PC-3 (cell line): ENCODE data around the gene SCRG1. TPM values are rescaled to one million over a fixed set of nuclear protein-coding genes. Genes with fewer than 3 reads are reported as not detected.

ENCODE experiments used
- ATAC-seq: fragments of 200-7000 bp; cut with Tn5 transposase; 2 replicates; pipeline ENCODE4 v1.9.1; 2020; ENCODE audit warnings: mild to moderate bottlenecking, moderate library complexity
- BruUV-seq: library from RNA; stranded (reverse); fragments of 400-500 nt; replicated peaks from 2 replicates; lab custom pipeline; 2021; lab: Mats Ljungman, UMichigan
- CTCF ChIA-PET: fragments of 300-600 bp; sonication (Branson Sonifier 250); formaldehyde crosslinking; loops from one replicate; lab custom pipeline; 2022; ENCODE audit warnings: antibody characterized with exemption; lab: Charles Lee
- POLR2A ChIA-PET: fragments of 300-600 bp; sonication (Branson Sonifier 250); formaldehyde crosslinking; loops from one replicate; lab custom pipeline; 2022; ENCODE audit warnings: antibody characterized with exemption; ENCODE audit not compliant: unreplicated experiment; lab: Charles Lee
- DNase-seq: peaks from one replicate; pipeline ENCODE4 v3.0.0-alpha.2; 2015
- H2AFZ ChIP-seq: fragments of 300-600 bp; sonication (generic); 2 replicates; pipeline ENCODE4 v1.6.0; 2016; ENCODE audit warnings: antibody characterized with exemption, low read length
- H3F3A ChIP-seq: fragments of 300-600 bp; sonication (generic); one replicate; pipeline ENCODE4 v1.6.0; 2017; ENCODE audit warnings: antibody characterized with exemption, low read length, control low read depth, mild to moderate bottlenecking; ENCODE audit not compliant: unreplicated experiment
- H3K27ac ChIP-seq: fragments of 300-600 bp; sonication (generic); 2 replicates; pipeline ENCODE4 v1.5.1; 2016; ENCODE audit warnings: mild to moderate bottlenecking, low read length
- H3K27me3 ChIP-seq: fragments of 300-600 bp; sonication (generic); 2 replicates; pipeline ENCODE4 v1.6.1; 2016; ENCODE audit warnings: low read length, mixed read lengths
- H3K36me3 ChIP-seq: fragments of 300-600 bp; sonication (generic); 2 replicates; pipeline ENCODE4 v1.6.1; 2016; ENCODE audit warnings: low read depth, mixed run types, low read length, mixed read lengths
- H3K4me1 ChIP-seq: fragments of 300-600 bp; sonication (generic); 2 replicates; pipeline ENCODE4 v1.5.1; 2016; ENCODE audit warnings: low read length; ENCODE audit not compliant: insufficient read depth
- H3K4me2 ChIP-seq: fragments of 300-600 bp; sonication (generic); 2 replicates; pipeline ENCODE4 v1.6.0; 2016; ENCODE audit warnings: low read length
- H3K4me3 ChIP-seq: fragments of 300-600 bp; sonication (generic); 2 replicates; pipeline ENCODE4 v1.5.1; 2016; ENCODE audit warnings: mild to moderate bottlenecking, low read length, mixed read lengths
- H3K79me2 ChIP-seq: fragments of 300-600 bp; sonication (generic); 2 replicates; pipeline ENCODE4 v1.6.1; 2017; ENCODE audit warnings: low read length, mixed read lengths
- H3K9ac ChIP-seq: fragments of 300-600 bp; sonication (generic); 2 replicates; pipeline ENCODE4 v1.6.0; 2016; ENCODE audit warnings: mild to moderate bottlenecking, low read length
- H3K9me2 ChIP-seq: fragments of 300-600 bp; sonication (generic); replicated peaks from 2 replicates; pipeline ENCODE4 v1.6.1; 2016; ENCODE audit warnings: mixed run types, low read length, mixed read lengths
- H3K9me3 ChIP-seq: fragments of 300-600 bp; sonication (generic); 2 replicates; pipeline ENCODE4 v1.6.1; 2016; ENCODE audit warnings: low read length, mixed read lengths
- H4K20me1 ChIP-seq: fragments of 300-600 bp; sonication (generic); 2 replicates; pipeline ENCODE4 v1.6.1; 2016; ENCODE audit warnings: low read length, mixed read lengths
- CTCF ChIP-seq: fragments of 300-600 bp; sonication (generic); conservative IDR thresholded peaks from 2 replicates; pipeline ENCODE4 v1.5.1; 2017; ENCODE audit warnings: antibody characterized with exemption, low read depth, mild to moderate bottlenecking, low read length
- EZH2 ChIP-seq: fragments of 300-600 bp; sonication (generic); IDR thresholded peaks from one replicate; pipeline ENCODE4 v1.6.1; 2017; ENCODE audit warnings: antibody characterized with exemption, mild to moderate bottlenecking, low read length; ENCODE audit not compliant: unreplicated experiment
- EZH2phosphoT487 ChIP-seq: fragments of 300-600 bp; sonication (generic); IDR thresholded peaks from 2 replicates; pipeline ENCODE4 v1.6.1; 2018; ENCODE audit warnings: mild to moderate bottlenecking, antibody characterized with exemption, low read length, borderline replicate concordance
- intact Hi-C: fragments of 100-400 bp; cut with micrococcal nuclease; formaldehyde crosslinking; loops from 2 replicates; pipeline ENCODE4 v1.9.0; 2023
- total RNA-seq: library from RNA; depleted of rRNA; stranded (reverse); fragments of >200 nt; gene quantifications from 2 replicates; pipeline ENCODE4 v1.2.3, GENCODE V29; 2014

SCRG1 gene
- total RNA-seq, 1 experiment from 2014 or later, result not detected

- Histone ChIP-seq H3K4me3 (no peak overlapping the region), H3K79me2 (no peaks in the 10 kb centered on the region), H3K27ac (no peak overlapping the region), H3K27me3 (no peaks in the 10 kb centered on the region), H3K4me2 (no peak overlapping the region), H3K4me1 (no peaks in the 10 kb centered on the region), H2AFZ (no peak overlapping the region), H3K36me3 (no peaks in the 10 kb centered on the region), H3F3A (no peaks in the 10 kb centered on the region), H3K9me3 (no peaks in the 10 kb centered on the region), H3K9ac (no peak overlapping the region), H3K9me2 (no peaks in the 10 kb centered on the region), H4K20me1 (no peaks in the 10 kb centered on the region)
- intact Hi-C loops, result no loop called here
- TF ChIP-seq EZH2phosphoT487, result no peak
- no peak for TF ChIP-seq CTCF
- TF ChIP-seq EZH2, result no peak
- CTCF ChIA-PET, result no interaction called here
- no TSS peak for BruUV-seq
- no peak for DNase-seq
- POLR2A ChIA-PET, result no interaction called here
- ATAC-seq, result no peak
These were observed 7.1 kb upstream of the SCRG1 start for GRCh38 chr4:173405840-173406606.

GRCh38 chr4:173404296-173404865 is 5.5 kb upstream of the SCRG1 start:
- no peak overlapping the region for H3K9ac ChIP-seq
- intact Hi-C loops, result no loop called here
- TF ChIP-seq EZH2, result no peak
- no peak for TF ChIP-seq EZH2phosphoT487
- TF ChIP-seq CTCF, result no peak

GRCh38 chr4:173403051-173403450 is 4.1 kb upstream of the SCRG1 start:
- Histone ChIP-seq H3K36me3 (no peaks in the 10 kb centered on the region), H3K9ac (no peak overlapping the region), H3K79me2 (no peaks in the 10 kb centered on the region), H3K27me3 (no peaks in the 10 kb centered on the region), H3K4me3 (no peak overlapping the region), H3F3A (no peaks in the 10 kb centered on the region), H2AFZ (no peak overlapping the region), H3K4me2 (no peak overlapping the region), H3K9me2 (no peaks in the 10 kb centered on the region), H3K9me3 (no peaks in the 10 kb centered on the region), H4K20me1 (no peaks in the 10 kb centered on the region), H3K27ac (no peak overlapping the region), H3K4me1 (no peaks in the 10 kb centered on the region)
- no TSS peak for BruUV-seq
- ChIA-PET POLR2A (no interaction called here), CTCF (no interaction called here)
- no peak for TF ChIP-seq CTCF
- no peak for DNase-seq
- intact Hi-C loops, result no loop called here
- ATAC-seq, result no peak

More at GRCh38 chr4:173404296-173404865, 5.5 kb upstream of the SCRG1 start:
- Histone ChIP-seq H4K20me1 (no peaks in the 10 kb centered on the region), H3K9me2 (no peaks in the 10 kb centered on the region), H3K79me2 (no peaks in the 10 kb centered on the region), H3K27ac (no peak overlapping the region), H3K4me1 (no peaks in the 10 kb centered on the region), H3K36me3 (no peaks in the 10 kb centered on the region), H2AFZ (no peak overlapping the region), H3K4me3 (no peak overlapping the region), H3K9me3 (no peaks in the 10 kb centered on the region), H3K27me3 (no peaks in the 10 kb centered on the region), H3F3A (no peaks in the 10 kb centered on the region), H3K4me2 (no peak overlapping the region)
- ChIA-PET POLR2A (no interaction called here), CTCF (no interaction called here)
- no TSS peak for BruUV-seq
- DNase-seq (no peak), ATAC-seq (no peak)
